Measurements from ENCODE around the gene PIGX. TPM values are rescaled to one million over a fixed set of nuclear protein-coding genes. Genes with fewer than 3 reads are reported as not detected.

PIGX gene
- total RNA-seq, 3 donors from 2014 or later (not counting 1 experiment from before 2014, with no cell fraction given), result 23.9 to 31.8 (median 24.2) TPM

Other genes with a start within 250 kb of the PIGX start
- gene RNF168, start 208.6 kb upstream of the PIGX start, total RNA-seq, result 10 to 100 TPM; 34.5 to 45.0 (median 42.0) TPM
- not detected for gene SMCO1, start 197.0 kb upstream of the PIGX start, total RNA-seq
- 10 to 100 TPM; 13.5 to 16.2 (median 14.7) TPM for gene WDR53, start 143.8 kb upstream of the PIGX start, total RNA-seq
- gene FBXO45, start 143.7 kb upstream of the PIGX start, total RNA-seq, result 1 to 10 TPM; 3.2 to 7.9 (median 7.8) TPM
- 10 to 100 TPM; 32.5 to 56.3 (median 56.2) TPM for gene NRROS, start 72.7 kb upstream of the PIGX start, total RNA-seq
- 1 to 10 TPM in 2 of 3 donors, under 1 TPM in 1; 0.92 to 1.8 (median 1.1) TPM for gene CEP19, start 127 bp upstream of the PIGX start, total RNA-seq
- 10 to 100 TPM; 64.5 to 68.6 (median 66.4) TPM for gene PAK2, start 27.5 kb downstream of the PIGX start, total RNA-seq
- gene SENP5, start 155.5 kb downstream of the PIGX start, total RNA-seq, result 10 to 100 TPM; 77.0 to 98.7 (median 78.0) TPM
- gene NCBP2, start 230.2 kb downstream of the PIGX start, total RNA-seq, result 10 to 100 TPM; 32.3 to 44.1 (median 37.5) TPM

Measured in natural killer cell (primary cell).